GM18870 (cell line): ENCODE data around the gene VEGFB.

Source experiments
- ATAC-seq: cut with Tn5 transposase; IDR thresholded peaks from one replicate; pipeline ENCODE4 v1.9.1; 2021; ENCODE audit warnings: moderate library complexity; ENCODE audit not compliant: unreplicated experiment

VEGFB gene

GRCh38 chr11:64210301-64211020, 23.9 kb upstream of the VEGFB start:
- ATAC-seq: no peak

- ATAC-seq: no peak
Measured at GRCh38 chr11:64211181-64211872, 23.1 kb upstream of the VEGFB start.

- ATAC-seq: no peak
Measured at GRCh38 chr11:64216879-64217278, 17.5 kb upstream of the VEGFB start.

GRCh38 chr11:64218628-64219353, 15.6 kb upstream of the VEGFB start:
- ATAC-seq: no peak

GRCh38 chr11:64219354-64219684, 15.1 kb upstream of the VEGFB start:
- no peak for ATAC-seq

GRCh38 chr11:64219755-64220154, 14.6 kb upstream of the VEGFB start:
- no peak for ATAC-seq

GRCh38 chr11:64220271-64220670, 14.1 kb upstream of the VEGFB start:
- no peak for ATAC-seq

GRCh38 chr11:64220798-64221197, 13.6 kb upstream of the VEGFB start:
- ATAC-seq: no peak

- no peak for ATAC-seq
Measured at GRCh38 chr11:64222651-64223000, 11.8 kb upstream of the VEGFB start.

GRCh38 chr11:64223001-64223651, 11.3 kb upstream of the VEGFB start:
- ATAC-seq: no peak

- ATAC-seq: no peak
Measured at GRCh38 chr11:64224151-64224890, 10.1 kb upstream of the VEGFB start.

GRCh38 chr11:64224891-64225607, 9.3 kb upstream of the VEGFB start:
- ATAC-seq: no peak

GRCh38 chr11:64225608-64226506, 8.5 kb upstream of the VEGFB start, which contains the start of the genes NUDT22 and TRPT1:
Gene NUDT22 (plus strand): TSS chr11:64226274. CDS start chr11:64226653, 379 bp downstream.
Gene TRPT1 (minus strand): TSS chr11:64226186. CDS start chr11:64225860, 326 bp downstream.
- ATAC-seq: no peak

GRCh38 chr11:64226507-64227051, 7.8 kb upstream of the VEGFB start:
- ATAC-seq: no peak

- no peak for ATAC-seq
Measured at GRCh38 chr11:64227405-64227956, 6.9 kb upstream of the VEGFB start.

GRCh38 chr11:64229090-64229743, 5.2 kb upstream of the VEGFB start:
- ATAC-seq: no peak

GRCh38 chr11:64229744-64230170, 4.6 kb upstream of the VEGFB start:
- no peak for ATAC-seq
